Ascending aorta (tissue), 2 donors: Measurements from ENCODE around the gene SLC30A1. TPM values are rescaled to one million over a fixed set of nuclear protein-coding genes. Genes with fewer than 3 reads are reported as not detected.
"Not testable (repeated sequence)": the region's sequence is repeated elsewhere in the genome, so short reads cannot be mapped to it uniquely, and the experiment has no call there.

Source experiments
- DNase-seq, 2 donors: peaks; one replicate each; pipeline ENCODE4 v3.0.0-alpha.2; 2019; ENCODE audit warnings: low spot score in 2 of 2
- H3K27ac ChIP-seq, 2 donors: fragments of 200-600 bp; sonication (generic); one replicate each; pipeline ENCODE4 v1.5.1; 2016 to 2017; ENCODE audit warnings: mild to moderate bottlenecking in 1 of 2
- H3K27me3 ChIP-seq: fragments of 200-600 bp; sonication (generic); one replicate; pipeline ENCODE4 v1.5.1; 2017
- H3K36me3 ChIP-seq, 2 donors: fragments of 200-600 bp; sonication (generic); one replicate each; pipeline ENCODE4 v1.5.1; 2016
- H3K4me1 ChIP-seq, 2 donors: fragments of 200-600 bp; sonication (generic); one replicate each; pipeline ENCODE4 v1.5.1; 2016 to 2017; ENCODE audit warnings: mild to moderate bottlenecking in 1 of 2
- H3K4me3 ChIP-seq, 2 donors: fragments of 200-600 bp; sonication (generic); one replicate each; pipeline ENCODE4 v1.5.1; 2016 to 2017; ENCODE audit warnings: mild to moderate bottlenecking in 1 of 2
- H3K9me3 ChIP-seq, 2 donors: fragments of 200-600 bp; sonication (generic); one replicate each; pipeline ENCODE4 v1.5.1; 2016
- intact Hi-C: fragments of 100-400 bp; cut with DNase I; formaldehyde crosslinking; loops from one replicate; pipeline ENCODE4 v1.15.1; 2023
- total RNA-seq: library from RNA; depleted of rRNA; stranded (reverse); fragments of >200 nt; gene quantifications from one replicate; pipeline ENCODE4 v1.1.0, GENCODE V29; 2016
- TF ChIP-seq, protein P1 (sequence below), 3 experiments: fragments of 200-600 bp in 2 of 3; fragments of 450-650 bp in 1 of 3; sonication (generic) in 2 of 3; IDR thresholded peaks; one replicate each; pipeline ENCODE4 v1.5.1; 2016 to 2019; ENCODE audit warnings: antibody characterized with exemption in 3 of 3, mild to moderate bottlenecking in 1 of 3, moderate library complexity in 1 of 3

Gene SLC30A1
- total RNA-seq, 1 donor from 2014 or later = 8.9 TPM

- peaks cover 9 to 13% of the 10 kb centered on the region in 2 donors for H3K36me3 ChIP-seq
- no peak for DNase-seq
- intact Hi-C loops = loop anchor here (5.0 kb wide), 2 partner anchors 102 to 247 kb away; partner anchors contain the start of gene TRAF5
Observed at GRCh38 chr1:211574705-211575104, 4.3 kb downstream of the SLC30A1 start.

DNA sequence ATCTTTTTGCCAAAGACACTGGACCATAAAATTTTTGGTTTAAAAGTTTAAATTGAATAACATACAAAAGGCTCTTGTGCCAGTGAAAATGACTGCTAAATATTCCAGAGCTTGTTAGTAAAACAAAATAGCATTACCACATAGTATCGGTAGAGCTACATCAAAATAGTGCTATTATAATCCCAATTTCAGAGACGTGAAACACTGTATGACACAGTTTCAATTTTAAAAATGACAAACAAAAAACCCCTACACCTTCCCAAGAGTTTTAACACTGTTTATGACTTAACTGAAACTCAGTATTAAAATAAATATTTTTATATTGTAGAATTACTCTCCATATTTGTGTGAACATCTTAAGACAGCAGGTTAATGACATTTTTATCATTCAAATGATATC is 7.0 kb downstream of the SLC30A1 start:
- TF ChIP-seq, protein P1, sequence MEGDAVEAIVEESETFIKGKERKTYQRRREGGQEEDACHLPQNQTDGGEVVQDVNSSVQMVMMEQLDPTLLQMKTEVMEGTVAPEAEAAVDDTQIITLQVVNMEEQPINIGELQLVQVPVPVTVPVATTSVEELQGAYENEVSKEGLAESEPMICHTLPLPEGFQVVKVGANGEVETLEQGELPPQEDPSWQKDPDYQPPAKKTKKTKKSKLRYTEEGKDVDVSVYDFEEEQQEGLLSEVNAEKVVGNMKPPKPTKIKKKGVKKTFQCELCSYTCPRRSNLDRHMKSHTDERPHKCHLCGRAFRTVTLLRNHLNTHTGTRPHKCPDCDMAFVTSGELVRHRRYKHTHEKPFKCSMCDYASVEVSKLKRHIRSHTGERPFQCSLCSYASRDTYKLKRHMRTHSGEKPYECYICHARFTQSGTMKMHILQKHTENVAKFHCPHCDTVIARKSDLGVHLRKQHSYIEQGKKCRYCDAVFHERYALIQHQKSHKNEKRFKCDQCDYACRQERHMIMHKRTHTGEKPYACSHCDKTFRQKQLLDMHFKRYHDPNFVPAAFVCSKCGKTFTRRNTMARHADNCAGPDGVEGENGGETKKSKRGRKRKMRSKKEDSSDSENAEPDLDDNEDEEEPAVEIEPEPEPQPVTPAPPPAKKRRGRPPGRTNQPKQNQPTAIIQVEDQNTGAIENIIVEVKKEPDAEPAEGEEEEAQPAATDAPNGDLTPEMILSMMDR (IDR thresholded peaks at IDR 0.05) = no peak
- no peaks in the 10 kb centered on the region for H3K27me3 ChIP-seq
- no peak overlapping the region for H3K4me3 ChIP-seq
- no peaks in the 10 kb centered on the region for H3K9me3 ChIP-seq
- DNase-seq = no peak
- H3K4me1 ChIP-seq = peaks cover 0 to 26% of the 10 kb centered on the region in 2 donors
- peaks cover 9 to 13% of the 10 kb centered on the region in 2 donors for H3K36me3 ChIP-seq
- H3K27ac ChIP-seq = no peak overlapping the region
- intact Hi-C loops = no loop called here

More at GRCh38 chr1:211574705-211575104, 4.3 kb downstream of the SLC30A1 start:
- Histone ChIP-seq H3K27me3 (no peaks in the 10 kb centered on the region), H3K9me3 (no peaks in the 10 kb centered on the region), H3K4me3 (no peak overlapping the region), H3K4me1 (peaks cover 0 to 26% of the 10 kb centered on the region in 2 donors), H3K27ac (no peak overlapping the region)
- TF ChIP-seq, protein P1 (IDR thresholded peaks at IDR 0.05) = no peak

GRCh38 chr1:211570378-211570777 is 8.6 kb downstream of the SLC30A1 start:
- H3K27me3 ChIP-seq, H3K9me3 ChIP-seq, H3K4me3 ChIP-seq, DNase-seq, H3K36me3 ChIP-seq, H3K27ac ChIP-seq, intact Hi-C loops: not testable (repeated sequence)
- peaks cover 0 to 16% of the 10 kb centered on the region in 2 donors for H3K4me1 ChIP-seq

GRCh38 chr1:211566431-211567025 is 12.4 kb downstream of the SLC30A1 start:
- Histone ChIP-seq H3K4me1 (no peaks in the 10 kb centered on the region), H3K27ac (no peak overlapping the region), H3K27me3 (no peaks in the 10 kb centered on the region), H3K4me3 (no peak overlapping the region), H3K9me3 (no peaks in the 10 kb centered on the region), H3K36me3 (no peaks in the 10 kb centered on the region)
- peak in 1 of 2 donors; percentile 22 for DNase-seq
- intact Hi-C loops = no loop called here
- TF ChIP-seq, protein P1 (IDR thresholded peaks at IDR 0.05) = no peak

- intact Hi-C loops = no loop called here
- TF ChIP-seq, protein P1 (IDR thresholded peaks at IDR 0.05) = no peak
- Histone ChIP-seq H3K36me3 (no peaks in the 10 kb centered on the region), H3K27me3 (no peaks in the 10 kb centered on the region), H3K27ac (no peak overlapping the region), H3K4me1 (no peaks in the 10 kb centered on the region), H3K9me3 (no peaks in the 10 kb centered on the region), H3K4me3 (no peak overlapping the region)
- DNase-seq = peak in 1 of 2 donors; percentile 53
Observed at GRCh38 chr1:211564084-211564483, 14.9 kb downstream of the SLC30A1 start.

DNA sequence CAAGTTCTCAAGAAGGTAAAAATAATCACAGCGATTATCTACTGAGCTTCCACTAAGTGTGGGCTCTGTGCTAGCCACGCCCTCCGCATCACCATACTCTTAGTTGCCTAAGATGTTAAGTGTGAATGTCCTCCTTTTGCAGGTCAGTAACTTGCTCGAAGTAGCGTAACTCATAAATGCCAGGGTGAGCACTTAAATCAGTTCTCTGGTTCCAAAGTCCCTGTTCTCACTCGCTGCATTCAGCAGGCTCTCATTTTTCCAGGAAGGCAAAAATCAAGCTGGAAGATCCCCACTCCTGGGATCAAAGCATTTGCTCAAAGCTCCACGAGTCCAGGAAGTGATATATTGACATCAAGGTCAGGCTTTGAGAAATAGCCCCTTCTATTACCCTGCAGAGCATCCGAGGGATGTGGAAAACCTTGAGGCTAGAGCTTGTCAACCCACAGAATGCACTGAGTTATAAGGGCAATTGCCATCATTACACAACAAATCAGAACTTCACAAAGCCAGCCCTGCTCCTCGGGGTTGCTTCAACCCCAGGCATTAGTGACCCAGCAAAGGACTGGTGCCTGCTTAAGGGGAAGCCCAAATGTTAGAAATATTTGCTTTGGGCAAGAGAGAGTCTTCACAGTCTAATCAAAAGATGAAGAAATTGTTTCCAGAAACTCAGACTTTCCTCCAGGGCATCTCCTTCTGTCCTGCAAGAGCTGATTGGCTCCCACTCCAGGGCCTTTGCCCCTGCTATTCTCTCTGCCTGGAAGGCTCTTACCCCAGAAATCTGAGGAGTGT is 19.5 kb downstream of the SLC30A1 start:
- TF ChIP-seq, protein P1 (IDR thresholded peaks at IDR 0.05) = no peak

More for the DNA sequence above, 19.5 kb downstream of the SLC30A1 start:
- peak in 1 of 2 donors; percentile 22 for DNase-seq
- H3K4me1 ChIP-seq = no peaks in the 10 kb centered on the region
- H3K27ac ChIP-seq = no peak overlapping the region
- no peak overlapping the region for H3K4me3 ChIP-seq
- H3K36me3 ChIP-seq = no peaks in the 10 kb centered on the region
- H3K27me3 ChIP-seq = no peaks in the 10 kb centered on the region
- H3K9me3 ChIP-seq = no peaks in the 10 kb centered on the region
- intact Hi-C loops = no loop called here
